ENCODE results near the gene CX3CR1. TPM values are rescaled to one million over a fixed set of nuclear protein-coding genes. Genes with fewer than 3 reads are reported as not detected.

The CX3CR1 gene
- total RNA-seq, 1 experiment from 2014 or later = not detected

GRCh38 chr3:39327746-39328349, 48.0 kb upstream of the CX3CR1 start:
- BruUV-seq (replicated peaks) = no TSS peak
- intact Hi-C loops (cut with micrococcal nuclease; ENCODE audit: unreplicated experiment) (no loop called here), in situ Hi-C loops (cut with HindIII; ENCODE audit: low pct_unique_long_range_greater_than_20kb, low sequenced_read_pairs) (no loop called here)
- Histone ChIP-seq H3K27me3 (ENCODE audit: control insufficient read depth, insufficient read depth, low read length) (no peaks in the 10 kb centered on the region), H3K27ac (ENCODE audit: low read length) (no peak overlapping the region), H3K9me3 (ENCODE audit: control insufficient read depth, insufficient read depth, low read depth, low read length) (no peaks in the 10 kb centered on the region), H3K4me1 (ENCODE audit: control insufficient read depth, insufficient read depth, low read length) (no peaks in the 10 kb centered on the region), H3K36me3 (ENCODE audit: control insufficient read depth, insufficient read depth, low read length) (no peaks in the 10 kb centered on the region), H3K4me3 (ENCODE audit: low read depth in 2 of 2, low read length in 2 of 2) (no peak overlapping the region)
- POLR2A ChIA-PET = no interaction called here
- CTCF ChIA-PET = no interaction called here
- DNase-seq (ENCODE audit: low read depth, low spot score) (no peak), ATAC-seq (no peak)
- TF ChIP-seq POLR2AphosphoS5 (IDR thresholded peaks at IDR 0.05; ENCODE audit: low read depth, low read length) = no peak
- TF ChIP-seq CTCF (IDR thresholded peaks at IDR 0.05) = no peak
- no peak for TF ChIP-seq TCF7L2 (IDR thresholded peaks at IDR 0.05; ENCODE audit: low read depth, low read length)
- no peak for TF ChIP-seq SIN3A (IDR thresholded peaks at IDR 0.05; ENCODE audit: borderline replicate concordance, insufficient read depth, low read depth, low read length)
- TF ChIP-seq REST (IDR thresholded peaks at IDR 0.05; ENCODE audit: insufficient read depth in 1 of 2, low read depth in 2 of 2, low read length in 1 of 2) = no peak

- Histone ChIP-seq H3K4me3 (ENCODE audit: low read depth in 2 of 2, low read length in 2 of 2) (no peak overlapping the region), H3K9me3 (ENCODE audit: control insufficient read depth, insufficient read depth, low read depth, low read length) (no peaks in the 10 kb centered on the region), H3K27me3 (ENCODE audit: control insufficient read depth, insufficient read depth, low read length) (no peaks in the 10 kb centered on the region), H3K27ac (ENCODE audit: low read length) (no peak overlapping the region), H3K4me1 (ENCODE audit: control insufficient read depth, insufficient read depth, low read length) (no peaks in the 10 kb centered on the region), H3K36me3 (ENCODE audit: control insufficient read depth, insufficient read depth, low read length) (no peaks in the 10 kb centered on the region)
- POLR2A ChIA-PET = no interaction called here
- no peak for TF ChIP-seq TCF7L2 (IDR thresholded peaks at IDR 0.05; ENCODE audit: low read depth, low read length)
- no peak for TF ChIP-seq CTCF (IDR thresholded peaks at IDR 0.05)
- intact Hi-C loops (cut with micrococcal nuclease; ENCODE audit: unreplicated experiment) (no loop called here), in situ Hi-C loops (cut with HindIII; ENCODE audit: low pct_unique_long_range_greater_than_20kb, low sequenced_read_pairs) (no loop called here)
- CTCF ChIA-PET = no interaction called here
- no peak for DNase-seq (ENCODE audit: low read depth, low spot score)
- ATAC-seq = no peak
- no TSS peak for BruUV-seq (replicated peaks)
These were observed 47.4 kb upstream of the CX3CR1 start for GRCh38 chr3:39327053-39327745.

Measured in Panc1 (cell line).